Muscle of leg (tissue), 11 donors: ENCODE data around the gene MAGI2. TPM values are rescaled to one million over a fixed set of nuclear protein-coding genes. Genes with fewer than 3 reads are reported as not detected.

Experiments used
- DNase-seq: peaks from one replicate; pipeline ENCODE4 v3.0.0; 2013
- H3K27ac ChIP-seq: one replicate; pipeline ENCODE4 v1.5.1; 2013; ENCODE audit warnings: mild to moderate bottlenecking, low read length, control low read depth
- H3K27me3 ChIP-seq: one replicate; pipeline ENCODE4 v1.6.1; 2013; ENCODE audit warnings: low read length; ENCODE audit not compliant: control insufficient read depth, insufficient read depth
- H3K36me3 ChIP-seq: one replicate; pipeline ENCODE4 v1.6.1; 2013; ENCODE audit warnings: low read length; ENCODE audit not compliant: control insufficient read depth, insufficient read depth
- H3K4me1 ChIP-seq: one replicate; pipeline ENCODE4 v1.6.1; 2013; ENCODE audit warnings: low read length; ENCODE audit not compliant: control insufficient read depth, insufficient read depth
- H3K4me3 ChIP-seq: one replicate; pipeline ENCODE4 v1.5.1; 2013; ENCODE audit warnings: low read length, control low read depth
- H3K9me3 ChIP-seq: replicated peaks from 2 replicates; pipeline ENCODE4 v1.6.1; 2013; ENCODE audit warnings: low read depth, low read length; ENCODE audit not compliant: control insufficient read depth
- WGBS: methylation state at CpG from one replicate; pipeline ENCODE4 v1.1.5; 2013; ENCODE audit warnings: missing lambda C conversion rate; ENCODE audit not compliant: insufficient coverage; 5-methylcytosine and 5-hydroxymethylcytosine counted together
- polyA plus RNA-seq, 8 donors: library from polyadenylated mRNA; unstranded; fragments of 120-200 nt; gene quantifications; one replicate each; pipeline versions ENCODE4 v1.2.1 to v1.2.3, GENCODE V29; 2013; ENCODE audit warnings: inconsistent platforms in 1 of 8, low replicate concordance in 1 of 8; ENCODE audit not compliant: insufficient read length in 8 of 8, insufficient read depth in 1 of 8
- total RNA-seq: library from RNA; stranded (reverse); fragments of 120-200 nt; gene quantifications from one replicate; pipeline ENCODE4 v1.2.4, GENCODE V29; 2013

The MAGI2 gene
- total and polyA plus RNA-seq, 9 donors = 3.5 to 6.3 (median 5.2) TPM

DNA sequence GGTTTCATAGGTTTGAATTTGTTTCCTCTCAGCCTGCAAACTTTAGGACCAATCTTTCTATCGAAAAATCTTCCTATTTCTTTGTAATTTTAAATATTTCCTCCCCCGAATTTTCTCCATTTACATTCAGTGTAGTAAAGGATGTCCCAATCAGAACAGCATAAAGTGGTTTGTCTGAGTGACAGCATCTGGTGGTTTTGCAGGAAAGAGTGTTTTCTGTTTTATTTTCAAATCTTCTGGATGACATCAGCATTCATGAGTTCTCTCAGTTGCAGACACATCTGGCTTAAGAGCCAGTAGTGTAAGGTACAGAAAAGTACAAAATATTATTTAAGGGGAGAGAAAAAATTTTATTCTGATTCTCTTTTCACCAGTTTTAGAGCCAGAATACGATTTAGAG is 1020.0 kb downstream of the MAGI2 start:
- WGBS = no CpG with 5 or more reads among the region's 3 CpGs
- H3K27me3 ChIP-seq = no peaks in the 10 kb centered on the region
- no peak overlapping the region for H3K4me3 ChIP-seq
- no peaks in the 10 kb centered on the region for H3K4me1 ChIP-seq
- no peak overlapping the region for H3K27ac ChIP-seq
- H3K36me3 ChIP-seq = no peaks in the 10 kb centered on the region
- no peaks in the 10 kb centered on the region for H3K9me3 ChIP-seq
- DNase-seq = no peak

DNA sequence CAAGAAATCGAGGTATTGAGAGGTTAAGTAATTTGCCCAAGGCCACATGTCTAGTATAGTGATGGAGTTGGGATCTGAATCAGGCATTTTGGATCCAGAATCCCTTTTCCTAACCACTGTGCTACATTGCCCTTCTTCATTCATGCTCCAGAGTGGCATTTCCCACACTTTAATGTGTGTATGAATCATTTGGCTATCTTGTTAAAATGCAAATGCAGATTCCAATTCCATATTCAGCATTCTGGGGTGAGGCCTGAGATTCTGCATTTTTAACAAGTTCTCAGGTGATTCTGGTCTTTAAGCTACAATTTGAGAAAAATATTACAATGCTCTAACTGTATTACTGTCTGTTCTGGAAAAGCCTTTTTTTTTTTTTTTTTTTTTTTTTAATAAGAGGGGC is 1023.6 kb downstream of the MAGI2 start:
- Histone ChIP-seq H3K27me3 (no peaks in the 10 kb centered on the region), H3K4me3 (no peak overlapping the region), H3K9me3 (no peaks in the 10 kb centered on the region), H3K36me3 (no peaks in the 10 kb centered on the region), H3K4me1 (no peaks in the 10 kb centered on the region), H3K27ac (no peak overlapping the region)
- DNase-seq = no peak
- WGBS = no CpG with 5 or more reads among the region's 1 CpG

DNA sequence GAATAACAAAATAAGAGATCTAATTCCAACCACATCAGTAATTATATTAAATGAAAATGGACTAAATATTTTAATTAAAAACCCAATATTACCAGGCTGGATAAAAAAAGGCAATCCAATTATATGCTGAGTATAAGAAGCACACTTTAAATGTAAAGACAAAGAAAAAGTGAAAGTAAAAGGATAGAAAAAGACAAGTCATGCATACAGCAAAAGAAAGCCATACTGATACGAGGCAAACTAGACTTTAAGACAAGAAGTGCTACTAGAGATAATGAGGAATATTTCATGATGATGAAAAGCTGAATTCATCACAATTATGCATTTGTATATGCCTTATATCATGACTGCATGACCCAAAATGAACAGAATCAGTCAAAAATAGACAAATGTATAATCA is 1026.3 kb downstream of the MAGI2 start:
- Histone ChIP-seq H3K4me1 (no peaks in the 10 kb centered on the region), H3K4me3 (no peak overlapping the region), H3K27me3 (no peaks in the 10 kb centered on the region), H3K27ac (no peak overlapping the region), H3K9me3 (no peaks in the 10 kb centered on the region), H3K36me3 (no peaks in the 10 kb centered on the region)
- no peak for DNase-seq
- WGBS = no CpG with 5 or more reads among the region's 1 CpG

DNA sequence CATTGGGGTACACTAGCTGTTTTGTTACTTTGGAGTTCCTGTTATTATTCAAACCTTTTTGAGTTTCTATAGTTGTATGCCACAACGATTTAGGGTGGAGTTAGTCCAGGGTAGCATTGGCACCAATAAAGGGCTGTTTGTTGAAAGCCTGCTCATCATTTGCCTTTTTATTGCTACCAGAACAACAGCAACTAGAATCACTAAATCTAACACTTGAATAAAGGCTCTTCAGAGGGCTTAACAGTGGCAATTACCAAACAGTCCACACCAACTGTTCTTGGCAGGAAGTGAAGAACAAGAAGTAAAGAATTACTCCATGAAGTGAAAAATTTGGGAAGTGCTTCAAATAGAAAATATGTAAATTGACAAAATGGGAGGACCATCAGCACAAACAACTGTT is 1033.5 kb downstream of the MAGI2 start:
- H3K4me3 ChIP-seq = no peak overlapping the region
- no peaks in the 10 kb centered on the region for H3K36me3 ChIP-seq
- no peaks in the 10 kb centered on the region for H3K27me3 ChIP-seq
- no peak for DNase-seq
- WGBS = no CpG with 5 or more reads among the region's 1 CpG
- no peaks in the 10 kb centered on the region for H3K9me3 ChIP-seq
- H3K27ac ChIP-seq = no peak overlapping the region
- no peaks in the 10 kb centered on the region for H3K4me1 ChIP-seq

DNA sequence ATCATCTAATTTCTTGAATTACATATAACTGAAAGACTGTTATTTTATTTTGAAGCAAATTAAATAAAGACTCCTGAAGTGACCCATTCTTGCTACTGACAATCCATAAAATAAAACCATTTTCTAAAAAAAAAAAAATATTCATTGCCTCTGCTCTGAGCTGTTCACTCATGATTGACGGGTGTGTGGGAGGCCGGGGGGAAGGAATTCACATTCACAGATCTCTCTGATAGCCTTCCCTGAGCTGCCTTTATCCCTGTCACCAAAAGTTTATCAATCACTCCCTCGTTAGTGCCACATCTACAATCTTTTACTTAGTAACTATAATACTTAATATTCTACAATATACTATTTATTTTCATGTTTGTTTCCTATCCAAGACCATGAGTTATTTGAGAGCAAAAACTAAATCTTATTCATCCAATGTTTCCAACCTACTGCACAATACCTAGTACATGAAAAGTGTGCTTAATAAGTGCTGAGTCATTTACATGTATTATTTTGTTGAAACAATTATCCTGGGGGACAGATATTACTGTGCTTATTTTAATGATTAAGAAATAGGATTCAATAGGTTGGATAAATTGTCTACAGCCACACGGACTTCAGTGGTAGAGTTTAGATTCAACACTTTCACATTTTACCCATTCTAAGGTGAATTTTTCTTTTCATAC is 1036.2 kb downstream of the MAGI2 start:
- Histone ChIP-seq H3K27me3 (no peaks in the 10 kb centered on the region), H3K36me3 (no peaks in the 10 kb centered on the region), H3K4me1 (no peaks in the 10 kb centered on the region), H3K9me3 (no peaks in the 10 kb centered on the region), H3K27ac (no peak overlapping the region), H3K4me3 (no peak overlapping the region)
- no CpG with 5 or more reads among the region's 4 CpGs for WGBS
- no peak for DNase-seq

DNA sequence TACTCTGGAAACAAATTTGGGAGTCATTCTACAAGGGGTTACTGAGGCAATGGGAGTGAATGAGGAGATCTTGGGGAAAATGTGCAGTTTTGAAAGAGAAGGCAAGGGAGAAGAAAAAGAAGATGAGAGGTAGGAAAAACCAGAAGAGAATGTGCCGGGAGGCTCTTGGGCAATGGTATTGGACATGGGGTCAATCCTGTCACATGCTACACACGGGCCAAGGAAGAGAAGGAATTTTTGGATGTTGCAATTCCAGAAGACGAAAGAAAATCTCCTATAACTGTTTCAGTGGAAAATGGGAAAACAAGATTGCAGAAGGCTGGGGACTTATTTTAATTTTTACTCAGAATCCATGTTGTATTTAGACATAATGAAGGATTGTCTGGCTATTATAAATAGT is 1039.9 kb downstream of the MAGI2 start:
- Histone ChIP-seq H3K4me1 (no peaks in the 10 kb centered on the region), H3K4me3 (no peak overlapping the region), H3K27me3 (no peaks in the 10 kb centered on the region), H3K9me3 (no peaks in the 10 kb centered on the region), H3K36me3 (no peaks in the 10 kb centered on the region), H3K27ac (no peak overlapping the region)
- no peak for DNase-seq
- 100% methylated on average over 1 of the region's 3 CpGs for WGBS

DNA sequence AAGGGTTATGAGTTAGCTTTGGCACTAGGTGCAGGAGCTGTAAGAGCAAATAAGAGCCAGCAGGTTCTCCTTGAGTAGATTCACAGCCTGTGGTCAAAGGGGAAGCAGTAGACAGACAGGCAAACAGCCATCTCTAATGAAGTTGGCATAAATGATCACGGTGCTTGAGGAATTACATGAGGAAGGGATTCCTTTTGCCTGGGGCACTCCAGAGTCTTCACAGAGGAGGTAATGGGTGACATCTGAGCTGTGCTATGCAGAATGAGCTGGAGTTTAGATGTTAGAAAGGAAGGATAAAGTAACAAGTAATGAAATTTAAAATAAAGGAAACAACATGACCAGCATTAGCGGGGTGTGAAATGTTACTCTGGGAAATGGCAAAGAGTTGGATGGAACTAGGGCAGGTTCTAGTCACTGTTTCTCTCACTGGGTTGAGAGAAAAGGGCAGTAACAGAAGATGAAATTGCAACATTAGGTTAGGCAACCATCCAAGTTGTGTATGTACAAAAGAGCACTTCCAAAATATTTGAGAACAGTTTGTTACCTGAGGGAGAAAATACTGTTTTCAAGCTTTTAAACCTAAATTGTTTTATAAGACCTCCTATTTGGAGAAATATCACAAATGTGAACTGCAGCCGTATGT is 1041.1 kb downstream of the MAGI2 start:
- DNase-seq = no peak
- Histone ChIP-seq H3K4me1 (no peaks in the 10 kb centered on the region), H3K36me3 (no peaks in the 10 kb centered on the region), H3K4me3 (no peak overlapping the region), H3K9me3 (no peaks in the 10 kb centered on the region), H3K27ac (no peak overlapping the region), H3K27me3 (no peaks in the 10 kb centered on the region)
- WGBS = 78% methylated on average over 2 of the region's 3 CpGs

DNA sequence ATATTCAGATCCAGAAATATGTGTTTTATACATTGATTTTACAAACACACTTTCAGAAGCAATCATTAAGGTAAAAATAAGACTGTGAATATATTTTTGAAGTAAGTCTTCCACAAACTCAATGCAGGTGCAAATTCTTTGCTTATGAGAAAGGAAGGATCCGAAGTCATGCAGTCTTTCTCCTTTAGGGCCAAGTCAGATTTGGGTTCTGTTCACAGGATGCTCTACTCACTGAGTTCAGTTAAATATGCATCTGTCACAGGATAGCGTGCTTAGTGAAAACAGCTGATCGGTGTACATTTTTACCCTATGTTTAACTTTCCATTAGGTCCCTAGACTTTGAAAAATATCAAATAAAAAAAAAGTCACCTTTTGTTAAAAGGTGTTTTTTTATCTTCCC is 1046.4 kb downstream of the MAGI2 start:
- Histone ChIP-seq H3K27me3 (no peaks in the 10 kb centered on the region), H3K4me1 (no peaks in the 10 kb centered on the region), H3K9me3 (no peaks in the 10 kb centered on the region), H3K27ac (no peak overlapping the region), H3K36me3 (no peaks in the 10 kb centered on the region), H3K4me3 (no peak overlapping the region)
- DNase-seq = peak; percentile 63
- WGBS = no CpG with 5 or more reads among the region's 3 CpGs

DNA sequence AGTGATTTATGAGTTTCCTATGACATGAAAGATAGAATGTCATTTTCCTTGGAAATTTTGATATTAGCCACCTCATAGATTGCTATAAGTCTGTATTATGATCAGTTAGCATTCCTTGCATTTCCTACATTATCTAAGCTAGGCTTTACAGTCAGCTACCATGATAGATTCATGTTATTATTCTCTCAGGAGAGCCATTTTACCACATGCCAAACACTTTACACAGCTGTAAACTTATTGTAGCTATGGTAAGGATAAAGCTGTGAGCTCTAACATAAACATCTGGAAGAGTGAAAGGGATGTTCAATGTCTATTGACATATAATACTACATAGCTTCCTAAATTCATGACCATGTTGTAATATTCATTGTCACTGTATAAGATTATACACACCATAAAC is 1046.9 kb downstream of the MAGI2 start:
- Histone ChIP-seq H3K4me1 (no peaks in the 10 kb centered on the region), H3K9me3 (no peaks in the 10 kb centered on the region), H3K27me3 (no peaks in the 10 kb centered on the region), H3K4me3 (no peak overlapping the region), H3K36me3 (no peaks in the 10 kb centered on the region), H3K27ac (no peak overlapping the region)
- peak; percentile 84 for DNase-seq

DNA sequence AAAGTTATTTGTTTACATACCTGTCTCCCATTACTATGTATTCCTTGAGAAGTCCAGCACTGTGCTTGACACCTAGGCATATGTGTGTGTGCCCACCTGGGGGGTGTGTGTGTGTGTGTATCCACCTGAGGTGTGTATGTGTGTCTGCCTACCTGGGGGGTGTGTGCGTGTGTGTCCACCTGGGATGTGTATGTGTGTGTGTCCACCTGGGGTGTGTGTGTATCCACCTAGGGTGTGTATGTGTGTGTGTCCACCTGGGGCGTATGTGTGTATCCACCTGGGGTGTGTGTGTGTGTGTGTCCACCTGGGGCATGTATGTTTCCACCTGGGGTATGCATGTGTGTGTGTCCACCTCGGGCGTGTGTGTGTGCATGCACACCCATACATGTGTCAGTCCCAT is 1051.4 kb downstream of the MAGI2 start:
- 100% methylated on average over 1 of the region's 4 CpGs for WGBS
- H3K4me3 ChIP-seq = no peak overlapping the region
- H3K27me3 ChIP-seq = no peaks in the 10 kb centered on the region
- no peaks in the 10 kb centered on the region for H3K9me3 ChIP-seq
- no peak overlapping the region for H3K27ac ChIP-seq
- no peak for DNase-seq
- H3K36me3 ChIP-seq = no peaks in the 10 kb centered on the region
- no peaks in the 10 kb centered on the region for H3K4me1 ChIP-seq

DNA sequence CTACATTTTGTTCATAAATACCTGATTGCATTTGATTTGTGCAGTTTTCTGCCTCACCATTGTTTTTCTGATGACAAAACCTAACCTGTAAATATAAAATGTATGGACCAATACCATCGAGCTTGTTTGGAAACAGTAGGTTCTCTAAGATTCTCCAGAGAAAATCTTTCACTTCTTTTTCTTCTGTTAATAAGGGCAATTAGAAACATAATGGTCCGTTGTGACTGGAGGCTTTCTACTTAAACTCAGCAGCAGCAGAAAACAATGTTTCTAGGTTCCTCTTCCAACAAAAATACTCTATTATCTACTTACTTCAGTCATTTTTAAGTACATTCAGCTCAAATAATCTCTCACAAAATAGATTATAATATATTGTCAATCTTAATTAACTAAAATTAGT is 1053.4 kb downstream of the MAGI2 start:
- no CpG with 5 or more reads among the region's 2 CpGs for WGBS
- Histone ChIP-seq H3K36me3 (no peaks in the 10 kb centered on the region), H3K27me3 (no peaks in the 10 kb centered on the region), H3K27ac (no peak overlapping the region), H3K4me1 (no peaks in the 10 kb centered on the region), H3K4me3 (no peak overlapping the region), H3K9me3 (no peaks in the 10 kb centered on the region)
- DNase-seq = no peak
